NOMO-1 (cell line): Measurements from ENCODE around the gene RNPEPL1.

ENCODE experiments used
- DNase-seq, 2 experiments: peaks; one replicate each; lab custom pipeline; 2025; ENCODE audit not compliant: unreplicated experiment in 2 of 2; lab: John Stamatoyannopoulos, UW

Gene RNPEPL1

GRCh38 chr2:240589850-240590525 is 21.7 kb downstream of the RNPEPL1 start:
- DNase-seq: no peak

DNA sequence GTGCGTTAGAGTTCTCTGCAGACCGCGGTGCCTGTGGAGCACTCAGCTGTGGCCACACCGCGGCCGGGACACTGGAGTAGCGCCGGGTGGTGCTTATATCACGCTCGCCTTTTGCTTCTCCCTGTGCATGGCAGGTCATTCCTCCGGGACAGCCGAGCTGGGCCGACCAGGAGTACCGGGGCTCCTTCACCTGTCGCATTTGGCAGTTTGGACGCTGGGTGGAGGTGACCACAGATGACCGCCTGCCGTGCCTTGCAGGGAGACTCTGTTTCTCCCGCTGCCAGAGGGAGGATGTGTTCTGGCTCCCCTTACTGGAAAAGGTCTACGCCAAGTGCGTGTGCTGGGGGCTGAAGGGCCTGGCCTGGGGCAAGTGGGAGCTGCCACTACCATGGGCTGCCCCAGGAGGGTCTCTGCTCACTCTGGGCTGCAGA is 22.4 kb downstream of the RNPEPL1 start:
- DNase-seq: no peak

GRCh38 chr2:240591226-240591625 is 22.9 kb downstream of the RNPEPL1 start:
- DNase-seq: no peak

DNA sequence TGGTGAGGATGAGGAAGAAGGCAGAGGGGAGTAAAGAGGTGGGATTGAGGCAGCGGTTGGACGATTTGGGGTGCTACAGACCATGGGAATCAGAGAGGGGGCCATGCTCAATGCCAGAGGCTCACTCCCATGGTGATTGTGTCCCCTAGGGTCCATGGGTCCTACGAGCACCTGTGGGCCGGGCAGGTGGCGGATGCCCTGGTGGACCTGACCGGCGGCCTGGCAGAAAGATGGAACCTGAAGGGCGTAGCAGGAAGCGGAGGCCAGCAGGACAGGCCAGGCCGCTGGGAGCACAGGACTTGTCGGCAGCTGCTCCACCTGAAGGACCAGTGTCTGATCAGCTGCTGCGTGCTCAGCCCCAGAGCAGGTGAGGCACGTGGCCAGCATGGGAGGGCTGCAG is 23.5 kb downstream of the RNPEPL1 start:
- no peak for DNase-seq

DNA sequence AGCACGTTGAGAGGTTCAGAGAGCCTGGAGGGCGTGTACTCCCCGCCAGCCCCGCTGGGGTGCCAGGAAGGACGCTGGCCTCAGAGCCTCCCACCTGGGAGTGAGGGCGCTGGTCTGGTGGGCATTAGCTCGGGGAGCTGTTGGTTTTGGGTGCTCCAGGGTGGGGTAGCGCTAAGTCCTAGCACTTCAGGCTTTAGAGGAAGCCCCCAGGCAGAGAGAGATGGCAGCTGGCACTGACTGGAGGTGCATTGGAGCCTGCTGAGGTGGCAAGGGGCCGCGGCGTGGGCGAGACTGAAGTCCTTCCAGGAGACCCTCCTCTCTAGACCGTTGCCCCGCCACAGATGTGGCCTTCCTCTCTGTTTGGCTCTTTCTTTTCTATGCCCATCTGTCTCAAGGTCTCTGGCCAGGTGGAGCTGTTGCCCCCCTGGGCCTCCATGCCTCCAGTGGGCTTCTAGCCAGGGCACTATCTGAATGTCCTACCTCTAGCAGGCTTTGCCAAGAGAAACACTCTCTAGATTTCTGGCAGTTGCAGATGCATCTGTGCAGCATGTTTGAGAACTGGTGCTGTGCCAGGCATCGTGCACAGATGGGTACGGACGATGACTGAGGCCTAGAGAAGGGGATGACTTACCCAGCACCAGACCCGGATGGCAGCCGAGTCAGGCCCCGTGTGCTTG is 24.9 kb downstream of the RNPEPL1 start:
- DNase-seq: no peak

DNA sequence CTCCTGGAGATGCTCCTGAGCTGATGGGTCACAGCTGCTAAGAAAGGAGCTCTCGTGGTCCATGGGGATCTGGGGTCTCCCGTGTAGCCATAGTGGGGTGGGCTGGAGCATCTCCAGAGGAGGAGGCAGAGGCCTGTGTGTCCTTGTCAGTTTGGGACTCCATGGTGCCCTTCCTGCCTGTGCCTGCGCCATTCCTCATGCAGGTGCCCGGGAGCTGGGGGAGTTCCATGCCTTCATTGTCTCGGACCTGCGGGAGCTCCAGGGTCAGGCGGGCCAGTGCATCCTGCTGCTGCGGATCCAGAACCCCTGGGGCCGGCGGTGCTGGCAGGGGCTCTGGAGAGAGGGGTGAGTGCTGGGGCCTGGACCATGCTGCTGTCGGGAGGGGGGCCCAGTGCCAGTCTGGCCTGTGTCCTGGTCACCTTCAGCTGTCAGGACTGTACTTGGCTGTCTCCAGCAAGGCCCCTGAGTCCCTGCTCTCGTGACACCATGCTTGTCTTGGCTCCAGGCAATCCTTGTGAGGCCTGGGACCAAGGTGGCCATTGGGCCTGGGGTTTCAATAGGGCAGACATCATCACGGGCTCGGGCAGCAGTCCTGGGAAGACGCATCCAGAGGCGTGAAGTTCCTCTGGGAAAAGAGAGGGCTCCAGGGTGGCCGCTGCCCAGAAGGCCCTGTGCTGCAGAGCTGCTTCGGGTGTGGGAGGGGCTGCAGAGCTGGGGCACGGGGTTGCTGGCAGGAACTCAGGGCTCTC is 25.6 kb downstream of the RNPEPL1 start:
- no peak for DNase-seq

GRCh38 chr2:240594511-240595380 is 26.5 kb downstream of the RNPEPL1 start:
- DNase-seq: no peak

DNA sequence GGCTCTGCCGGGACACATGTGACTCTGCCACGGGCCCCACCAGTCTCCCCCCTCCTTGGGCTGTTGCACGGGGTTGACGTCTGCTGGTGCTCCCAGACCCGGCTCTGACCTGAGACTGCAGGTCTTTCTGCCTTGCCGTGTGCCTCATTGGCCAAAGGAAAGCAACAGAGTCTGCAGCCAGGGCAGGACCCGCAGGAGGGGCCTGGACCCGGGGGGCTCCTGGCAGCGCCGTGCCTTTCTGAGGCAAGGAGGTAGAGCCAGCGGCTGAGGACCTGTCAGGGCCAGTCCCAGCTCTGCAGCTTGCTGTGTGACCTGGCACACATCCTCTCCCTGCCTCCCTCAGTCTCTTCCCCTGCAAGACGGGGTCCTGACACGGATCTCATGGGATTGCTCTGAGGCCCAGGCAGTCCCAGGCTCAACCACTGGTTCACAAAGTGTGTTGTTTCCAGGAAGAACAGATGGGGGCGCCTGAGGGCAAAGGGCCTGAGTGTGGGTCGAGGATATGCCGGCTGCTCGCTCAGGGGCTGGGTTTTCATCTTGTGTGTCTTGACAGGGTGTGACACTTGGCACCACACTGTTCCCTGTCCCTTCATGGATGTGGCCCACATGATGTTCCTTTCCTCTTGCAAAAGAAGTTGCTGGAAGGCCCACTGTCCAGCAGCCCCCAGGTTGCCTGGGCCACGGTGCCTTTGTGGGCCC is 27.2 kb downstream of the RNPEPL1 start:
- DNase-seq: peak; percentile 31 to 57

- DNase-seq: no peak
Measured at GRCh38 chr2:240596080-240596460, 27.8 kb downstream of the RNPEPL1 start.

DNA sequence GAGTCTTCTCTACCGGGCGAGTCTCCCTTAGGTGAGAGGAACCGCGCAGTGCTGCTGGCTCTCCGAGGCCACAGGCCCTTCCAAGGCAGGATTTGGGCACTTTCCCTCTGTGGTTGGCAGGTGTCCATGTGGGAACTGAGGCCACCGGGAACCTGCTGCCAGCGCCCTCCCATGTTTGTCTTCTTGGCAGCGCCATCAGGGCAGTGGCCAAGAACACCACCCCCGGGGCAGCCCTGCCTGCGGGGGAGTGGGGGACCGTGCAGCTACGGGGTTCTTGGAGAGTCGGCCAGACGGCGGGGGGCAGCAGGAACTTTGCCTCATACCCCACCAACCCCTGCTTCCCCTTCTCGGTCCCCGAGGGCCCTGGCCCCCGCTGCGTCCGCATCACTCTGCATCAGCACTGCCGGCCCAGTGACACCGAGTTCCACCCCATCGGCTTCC is 28.2 kb downstream of the RNPEPL1 start:
- no peak for DNase-seq

DNA sequence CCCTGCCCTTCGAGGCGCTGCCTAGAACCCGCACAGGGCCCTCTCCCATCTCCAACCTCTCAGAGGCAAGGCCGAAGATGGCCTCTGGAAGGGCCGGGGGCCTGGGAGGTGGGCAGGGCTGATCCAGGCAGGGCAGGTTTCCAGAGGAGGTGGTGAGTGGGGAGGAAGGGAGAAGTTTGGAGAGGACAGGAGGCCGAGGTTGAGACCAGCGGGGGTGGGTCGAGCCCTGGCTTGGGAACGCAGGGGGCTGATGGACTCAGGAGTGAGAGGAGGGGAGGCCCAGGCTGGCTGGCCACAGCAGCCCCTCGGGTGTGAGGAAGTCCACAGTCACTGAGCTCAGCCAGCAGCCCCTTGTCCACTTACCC is 28.8 kb downstream of the RNPEPL1 start:
- no peak for DNase-seq

GRCh38 chr2:240597419-240598181 is 29.3 kb downstream of the RNPEPL1 start:
- DNase-seq: no peak

GRCh38 chr2:240598311-240598911 is 30.1 kb downstream of the RNPEPL1 start:
- no peak for DNase-seq

DNA sequence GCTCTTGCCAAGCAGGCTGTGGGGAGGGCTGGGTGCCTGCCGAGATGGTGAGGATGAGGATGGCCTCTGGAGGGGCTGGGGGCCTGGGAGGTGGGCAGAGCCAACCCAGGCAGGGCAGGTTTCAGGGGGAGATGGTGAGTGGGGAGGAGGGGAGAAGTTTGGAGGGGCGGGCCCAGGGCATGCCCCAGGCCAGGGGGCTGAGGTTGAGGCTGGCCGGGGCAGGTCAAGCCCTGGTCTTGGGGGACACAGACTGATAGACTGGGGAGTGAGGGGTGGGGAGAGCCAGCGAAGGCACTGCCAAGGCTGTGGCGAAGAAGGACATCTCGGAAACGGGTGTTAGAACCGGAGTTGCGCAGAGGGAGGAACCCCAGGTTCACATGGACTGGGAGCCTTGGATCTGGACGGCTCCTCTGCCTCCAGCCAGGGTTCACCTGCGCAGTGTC is 30.9 kb downstream of the RNPEPL1 start:
- no peak for DNase-seq

DNA sequence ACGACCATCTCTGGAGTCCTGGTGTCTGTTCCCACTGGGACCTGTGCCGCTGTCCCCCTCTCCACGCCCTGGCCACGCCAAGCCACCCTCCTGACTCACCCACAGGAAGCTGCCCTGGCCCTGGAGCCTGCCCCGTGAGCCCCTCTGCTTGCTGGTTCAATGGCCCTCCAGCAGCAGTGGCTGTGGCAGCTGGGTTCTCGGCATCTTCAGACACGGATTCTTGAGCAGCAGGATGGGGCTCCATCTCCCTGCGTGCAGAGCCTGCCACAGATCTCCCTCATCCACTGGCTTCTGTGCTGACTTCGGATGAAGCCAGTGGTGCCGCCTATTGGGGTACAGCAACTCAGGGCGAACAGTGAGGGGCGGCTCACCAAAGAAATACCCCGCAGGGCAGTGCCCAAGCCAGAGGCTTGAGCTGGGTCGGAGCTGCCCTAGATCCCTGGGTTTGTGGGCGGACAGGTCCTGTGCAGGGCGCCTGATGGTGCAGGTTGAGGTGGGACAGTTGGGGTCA is 32.2 kb downstream of the RNPEPL1 start:
- DNase-seq: no peak

GRCh38 chr2:240601061-240601830 is 33.0 kb downstream of the RNPEPL1 start:
- no peak for DNase-seq

DNA sequence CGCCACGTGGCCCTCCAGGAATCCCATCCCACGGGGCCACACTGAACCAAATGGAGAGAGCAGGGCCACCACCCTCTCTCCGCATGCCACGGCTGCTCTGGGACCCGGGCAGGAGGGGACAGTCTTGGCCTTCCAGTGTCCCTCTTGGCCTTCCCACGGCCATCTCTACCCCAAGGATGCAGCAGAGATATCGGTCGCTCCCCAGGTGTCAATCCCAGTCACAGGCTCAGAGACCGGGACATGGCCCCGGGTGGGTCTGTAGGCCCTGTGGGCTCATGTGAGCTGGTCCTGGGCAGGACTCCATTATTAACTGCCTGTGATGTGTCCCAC is 33.5 kb downstream of the RNPEPL1 start:
- DNase-seq: no peak
